GM18499 (cell line): ENCODE measurements around the gene KCNA3.

ENCODE experiments used
- ATAC-seq: cut with Tn5 transposase; IDR thresholded peaks from one replicate; pipeline ENCODE4 v1.9.1; 2021; ENCODE audit warnings: moderate number of reproducible peaks; ENCODE audit not compliant: insufficient read depth, unreplicated experiment

KCNA3 gene

GRCh38 chr1:110645211-110645610 lies 29.5 kb downstream of the KCNA3 start:
- no peak for ATAC-seq

GRCh38 chr1:110643879-110644472 lies 30.8 kb downstream of the KCNA3 start:
- ATAC-seq = no peak

- ATAC-seq = no peak
Measured at GRCh38 chr1:110639724-110640386, 34.9 kb downstream of the KCNA3 start.

GRCh38 chr1:110638556-110638955 lies 36.2 kb downstream of the KCNA3 start:
- no peak for ATAC-seq

GRCh38 chr1:110638058-110638457 lies 36.7 kb downstream of the KCNA3 start:
- no peak for ATAC-seq

- no peak for ATAC-seq
Measured at GRCh38 chr1:110637475-110637874, 37.3 kb downstream of the KCNA3 start.

GRCh38 chr1:110636149-110636935 lies 38.4 kb downstream of the KCNA3 start:
- no peak for ATAC-seq

- ATAC-seq = no peak
Measured at GRCh38 chr1:110635434-110635833, 39.3 kb downstream of the KCNA3 start.

GRCh38 chr1:110634455-110635311 lies 40.1 kb downstream of the KCNA3 start:
- peak; percentile 45 for ATAC-seq

GRCh38 chr1:110634086-110634454 lies 40.7 kb downstream of the KCNA3 start:
- no peak for ATAC-seq

- no peak for ATAC-seq
Measured at GRCh38 chr1:110633646-110634030, 41.1 kb downstream of the KCNA3 start.

- ATAC-seq = no peak
Measured at GRCh38 chr1:110631836-110632620, 42.7 kb downstream of the KCNA3 start.

- no peak for ATAC-seq
Measured at GRCh38 chr1:110630839-110631663, 43.7 kb downstream of the KCNA3 start.

GRCh38 chr1:110628323-110629105 lies 46.2 kb downstream of the KCNA3 start:
- no peak for ATAC-seq

GRCh38 chr1:110627764-110628163 lies 47.0 kb downstream of the KCNA3 start:
- ATAC-seq = no peak

- ATAC-seq = no peak
Measured at GRCh38 chr1:110626889-110627288, 47.9 kb downstream of the KCNA3 start.
